CD4-positive, alpha-beta T cell treated with Interferon alpha-2 for 1 hour (primary cell): ENCODE data around the gene NPTX1.

ENCODE experiments used
- DNase-seq, 2 donors: peaks; one replicate each; pipeline ENCODE4 v3.0.0-alpha.2; 2020 to 2022

The NPTX1 gene

DNA sequence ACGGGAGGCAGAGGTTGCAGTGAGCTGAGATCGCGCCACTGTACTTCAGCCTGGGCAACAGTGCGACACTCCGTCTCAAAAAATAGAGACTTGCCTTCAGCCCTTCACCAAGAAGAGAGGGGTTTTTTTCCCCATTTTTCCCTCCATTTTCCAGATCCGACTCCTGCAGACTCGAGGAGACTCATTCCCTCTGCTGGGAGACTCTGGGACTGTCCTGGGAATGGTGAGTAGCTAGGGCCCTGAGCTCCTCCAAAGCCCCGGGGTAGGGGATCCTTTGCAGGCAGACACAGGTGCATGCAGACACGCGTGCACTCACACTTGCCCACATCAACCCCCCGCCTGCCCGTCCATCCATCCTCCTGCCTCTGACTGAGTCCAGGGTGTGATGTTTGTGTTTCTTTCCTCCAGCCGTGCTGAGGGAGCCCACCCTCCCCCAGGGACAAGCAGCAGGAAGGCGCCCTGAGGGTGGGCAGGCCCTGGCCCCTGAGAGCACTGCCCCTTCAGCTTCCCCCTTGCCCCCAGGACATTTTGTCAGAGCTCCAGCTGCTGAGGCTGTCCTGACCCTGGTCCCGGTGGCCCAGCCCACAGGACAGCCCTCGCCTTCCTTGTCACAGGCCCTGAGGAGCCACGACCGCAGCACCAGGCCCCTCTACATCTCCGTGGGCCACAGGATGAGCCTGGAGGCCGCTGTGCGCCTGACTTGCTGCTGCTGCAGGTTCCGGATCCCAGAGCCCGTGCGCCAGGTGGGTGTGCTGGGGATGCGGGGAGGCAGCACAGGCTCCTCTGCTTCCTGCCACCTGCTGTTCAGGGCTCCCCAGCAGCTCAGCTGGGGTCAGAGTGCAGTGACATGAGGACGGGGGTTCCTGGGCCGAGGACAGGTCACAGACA, 51.3 kb downstream of the NPTX1 start:
- DNase-seq: no peak

DNA sequence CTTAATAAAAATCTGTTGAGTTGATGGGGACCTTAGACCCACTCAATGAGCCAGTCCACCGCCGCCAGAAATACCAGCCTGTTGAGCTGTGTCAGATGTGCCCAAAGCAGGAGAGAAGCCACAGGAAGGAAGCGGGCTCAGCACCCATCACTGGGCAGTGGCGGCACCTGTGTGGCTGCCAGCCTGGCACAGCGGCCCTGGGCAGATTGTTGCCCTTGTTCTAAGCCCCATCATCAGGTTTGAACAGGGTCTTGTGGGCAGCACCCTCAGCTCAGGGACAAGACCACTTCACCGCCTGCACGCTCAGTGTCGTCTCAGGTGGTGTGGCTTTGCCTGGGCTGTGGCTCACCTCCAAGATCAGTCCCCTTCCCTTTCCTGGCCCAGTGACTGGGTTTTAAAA, 52.1 kb downstream of the NPTX1 start:
- no peak for DNase-seq

- DNase-seq: no peak
Measured at GRCh38 chr17:80423536-80424225, 52.7 kb downstream of the NPTX1 start.

DNA sequence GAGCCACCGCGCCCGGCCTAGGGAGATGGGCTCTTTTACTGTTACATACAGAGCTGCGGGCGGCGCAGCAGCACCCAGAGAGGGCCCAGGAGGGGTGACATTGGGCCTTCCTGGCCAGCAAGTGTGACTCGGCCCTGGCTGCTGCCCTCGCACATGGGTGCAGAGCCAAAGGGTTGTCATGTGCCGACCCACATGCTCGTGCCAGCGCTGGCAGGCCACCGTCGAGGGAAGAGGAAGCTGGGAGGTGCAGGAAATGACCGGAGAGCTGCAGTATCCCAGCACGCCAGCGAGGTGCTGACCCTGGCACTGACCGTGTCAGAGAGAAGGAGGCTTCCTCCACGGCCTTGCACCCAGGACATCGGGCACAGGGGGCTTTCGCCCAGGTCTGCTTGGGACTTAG, 53.4 kb downstream of the NPTX1 start:
- no peak for DNase-seq

- no peak for DNase-seq
Measured at GRCh38 chr17:80422276-80422675, 54.1 kb downstream of the NPTX1 start.

DNA sequence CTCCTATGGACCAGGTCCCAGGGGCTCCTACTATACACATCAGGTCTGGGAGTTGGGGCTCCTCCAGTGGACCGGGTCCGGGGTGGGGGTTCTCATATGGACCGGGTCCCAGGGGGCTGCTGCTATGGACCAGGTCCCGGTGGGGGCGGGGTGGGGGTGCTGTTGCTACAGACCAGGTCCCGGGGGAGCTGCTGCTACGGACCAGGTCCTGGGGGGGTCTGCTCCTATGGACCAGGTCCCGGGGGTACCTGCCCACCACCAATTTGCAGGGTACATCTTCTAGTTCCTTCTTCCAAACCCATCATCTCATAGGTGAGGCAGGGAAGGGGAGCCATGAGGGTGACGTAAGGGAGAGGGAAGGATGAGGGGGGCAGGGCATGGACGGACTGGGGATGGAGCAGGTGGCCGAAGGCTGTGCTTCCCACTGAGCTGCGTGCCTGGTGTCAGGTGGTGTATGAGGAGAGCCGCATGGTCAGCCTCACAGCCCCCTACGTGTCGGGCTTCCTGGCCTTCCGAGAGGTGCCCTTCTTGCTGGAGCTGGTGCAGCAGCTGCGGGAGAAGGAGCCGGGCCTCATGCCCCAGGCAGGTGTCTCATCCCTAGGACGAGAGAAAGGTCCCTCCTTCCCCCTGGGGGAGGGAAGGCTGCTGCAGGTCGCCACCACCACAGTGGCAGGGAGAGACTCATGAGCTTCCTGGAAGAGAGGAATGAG, 54.9 kb downstream of the NPTX1 start:
- DNase-seq: no peak

GRCh38 chr17:80419255-80419654, 57.2 kb downstream of the NPTX1 start:
- DNase-seq: no peak

DNA sequence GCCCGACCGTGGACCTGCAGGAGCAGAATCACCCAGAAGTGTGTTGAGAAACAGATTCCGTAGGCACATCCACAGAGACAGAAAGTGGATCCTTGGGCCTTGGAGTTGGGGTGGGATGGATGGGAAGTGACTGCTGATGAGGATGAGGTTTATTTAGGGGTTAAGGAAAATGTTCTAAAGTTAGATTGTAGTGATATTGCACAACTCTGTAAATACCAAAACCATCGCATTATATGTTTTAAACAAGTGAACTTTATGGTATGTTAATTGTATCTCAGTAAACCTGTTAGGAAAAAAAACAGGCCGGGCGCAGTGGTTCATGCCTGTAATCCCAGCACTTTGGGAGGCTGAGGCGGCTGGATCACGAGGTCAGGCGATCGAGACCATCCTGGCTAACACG, 57.8 kb downstream of the NPTX1 start:
- DNase-seq: no peak
